ENCODE results near the gene BCKDHA. TPM values are rescaled to one million over a fixed set of nuclear protein-coding genes. Genes with fewer than 3 reads are reported as not detected.

The BCKDHA gene
- total and polyA plus RNA-seq, 9 of the 15 experiments (the other 6 are each of a cell fraction or from before 2014, with no cell fraction given): 4.5 to 52.5 (median 14.1) TPM

DNA sequence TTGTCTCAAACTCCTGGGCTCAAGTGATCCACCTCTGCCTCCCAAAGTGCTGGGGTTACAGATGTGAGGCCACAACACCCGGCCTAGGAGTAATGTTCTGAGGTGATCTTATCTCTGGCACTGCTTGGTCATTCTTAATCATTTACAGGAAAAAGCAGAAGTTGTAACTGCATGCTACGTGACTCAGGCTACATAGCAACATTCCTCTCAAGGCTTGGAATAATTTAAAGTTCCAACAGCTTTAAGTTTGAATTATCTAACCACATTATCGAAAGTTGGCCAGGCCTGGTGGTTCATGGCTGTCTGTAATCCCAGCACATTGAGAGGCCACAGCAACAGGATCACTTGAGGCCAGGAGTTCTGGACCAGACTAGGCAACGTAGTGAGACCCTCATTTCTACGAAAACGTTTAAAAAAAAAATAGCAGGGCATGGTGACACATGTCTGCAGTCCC, 29.7 kb upstream of the BCKDHA start (continued):
- TF ChIP-seq, protein P1, sequence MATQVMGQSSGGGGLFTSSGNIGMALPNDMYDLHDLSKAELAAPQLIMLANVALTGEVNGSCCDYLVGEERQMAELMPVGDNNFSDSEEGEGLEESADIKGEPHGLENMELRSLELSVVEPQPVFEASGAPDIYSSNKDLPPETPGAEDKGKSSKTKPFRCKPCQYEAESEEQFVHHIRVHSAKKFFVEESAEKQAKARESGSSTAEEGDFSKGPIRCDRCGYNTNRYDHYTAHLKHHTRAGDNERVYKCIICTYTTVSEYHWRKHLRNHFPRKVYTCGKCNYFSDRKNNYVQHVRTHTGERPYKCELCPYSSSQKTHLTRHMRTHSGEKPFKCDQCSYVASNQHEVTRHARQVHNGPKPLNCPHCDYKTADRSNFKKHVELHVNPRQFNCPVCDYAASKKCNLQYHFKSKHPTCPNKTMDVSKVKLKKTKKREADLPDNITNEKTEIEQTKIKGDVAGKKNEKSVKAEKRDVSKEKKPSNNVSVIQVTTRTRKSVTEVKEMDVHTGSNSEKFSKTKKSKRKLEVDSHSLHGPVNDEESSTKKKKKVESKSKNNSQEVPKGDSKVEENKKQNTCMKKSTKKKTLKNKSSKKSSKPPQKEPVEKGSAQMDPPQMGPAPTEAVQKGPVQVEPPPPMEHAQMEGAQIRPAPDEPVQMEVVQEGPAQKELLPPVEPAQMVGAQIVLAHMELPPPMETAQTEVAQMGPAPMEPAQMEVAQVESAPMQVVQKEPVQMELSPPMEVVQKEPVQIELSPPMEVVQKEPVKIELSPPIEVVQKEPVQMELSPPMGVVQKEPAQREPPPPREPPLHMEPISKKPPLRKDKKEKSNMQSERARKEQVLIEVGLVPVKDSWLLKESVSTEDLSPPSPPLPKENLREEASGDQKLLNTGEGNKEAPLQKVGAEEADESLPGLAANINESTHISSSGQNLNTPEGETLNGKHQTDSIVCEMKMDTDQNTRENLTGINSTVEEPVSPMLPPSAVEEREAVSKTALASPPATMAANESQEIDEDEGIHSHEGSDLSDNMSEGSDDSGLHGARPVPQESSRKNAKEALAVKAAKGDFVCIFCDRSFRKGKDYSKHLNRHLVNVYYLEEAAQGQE (IDR thresholded peaks at IDR 0.05; ENCODE audit: borderline replicate concordance): peak; percentile 19; the same call in 1 of the 2 replicates
- TF ChIP-seq, protein P1 (CRISPR knock-in tag; IDR thresholded peaks at IDR 0.05; ENCODE audit: low read depth): no peak
- no peak for TF ChIP-seq ZBTB7A (IDR thresholded peaks at IDR 0.05; ENCODE audit: borderline replicate concordance, control insufficient read depth, low read depth, low read length)
- no peak for TF ChIP-seq CBX2 (IDR thresholded peaks at IDR 0.05; ENCODE audit: insufficient read depth, low read length, poor library complexity, severe bottlenecking)
- TF ChIP-seq, protein P2, sequence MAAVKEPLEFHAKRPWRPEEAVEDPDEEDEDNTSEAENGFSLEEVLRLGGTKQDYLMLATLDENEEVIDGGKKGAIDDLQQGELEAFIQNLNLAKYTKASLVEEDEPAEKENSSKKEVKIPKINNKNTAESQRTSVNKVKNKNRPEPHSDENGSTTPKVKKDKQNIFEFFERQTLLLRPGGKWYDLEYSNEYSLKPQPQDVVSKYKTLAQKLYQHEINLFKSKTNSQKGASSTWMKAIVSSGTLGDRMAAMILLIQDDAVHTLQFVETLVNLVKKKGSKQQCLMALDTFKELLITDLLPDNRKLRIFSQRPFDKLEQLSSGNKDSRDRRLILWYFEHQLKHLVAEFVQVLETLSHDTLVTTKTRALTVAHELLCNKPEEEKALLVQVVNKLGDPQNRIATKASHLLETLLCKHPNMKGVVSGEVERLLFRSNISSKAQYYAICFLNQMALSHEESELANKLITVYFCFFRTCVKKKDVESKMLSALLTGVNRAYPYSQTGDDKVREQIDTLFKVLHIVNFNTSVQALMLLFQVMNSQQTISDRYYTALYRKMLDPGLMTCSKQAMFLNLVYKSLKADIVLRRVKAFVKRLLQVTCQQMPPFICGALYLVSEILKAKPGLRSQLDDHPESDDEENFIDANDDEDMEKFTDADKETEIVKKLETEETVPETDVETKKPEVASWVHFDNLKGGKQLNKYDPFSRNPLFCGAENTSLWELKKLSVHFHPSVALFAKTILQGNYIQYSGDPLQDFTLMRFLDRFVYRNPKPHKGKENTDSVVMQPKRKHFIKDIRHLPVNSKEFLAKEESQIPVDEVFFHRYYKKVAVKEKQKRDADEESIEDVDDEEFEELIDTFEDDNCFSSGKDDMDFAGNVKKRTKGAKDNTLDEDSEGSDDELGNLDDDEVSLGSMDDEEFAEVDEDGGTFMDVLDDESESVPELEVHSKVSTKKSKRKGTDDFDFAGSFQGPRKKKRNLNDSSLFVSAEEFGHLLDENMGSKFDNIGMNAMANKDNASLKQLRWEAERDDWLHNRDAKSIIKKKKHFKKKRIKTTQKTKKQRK (IDR thresholded peaks at IDR 0.05; ENCODE audit: borderline replicate concordance, low read depth, low read length): no peak
- peak; percentile 59 for TF ChIP-seq ZNF121 (CRISPR knock-in tag; conservative IDR thresholded peaks at IDR 0.05)
- TF ChIP-seq ADNP (tag; IDR thresholded peaks at IDR 0.05): peak; percentile 46; the same call in 1 of the 2 replicates
- TF ChIP-seq ATF1 (CRISPR knock-in tag; IDR thresholded peaks at IDR 0.05): no peak
- TF ChIP-seq ATF1 (tag; IDR thresholded peaks at IDR 0.05): peak; percentile 75
- no peak for TF ChIP-seq NR1H2 (CRISPR knock-in tag; IDR thresholded peaks at IDR 0.05)
- TF ChIP-seq EZH2 (IDR thresholded peaks at IDR 0.05; ENCODE audit: borderline replicate concordance, low read depth, low read length): no peak
- TF ChIP-seq, protein P3, sequence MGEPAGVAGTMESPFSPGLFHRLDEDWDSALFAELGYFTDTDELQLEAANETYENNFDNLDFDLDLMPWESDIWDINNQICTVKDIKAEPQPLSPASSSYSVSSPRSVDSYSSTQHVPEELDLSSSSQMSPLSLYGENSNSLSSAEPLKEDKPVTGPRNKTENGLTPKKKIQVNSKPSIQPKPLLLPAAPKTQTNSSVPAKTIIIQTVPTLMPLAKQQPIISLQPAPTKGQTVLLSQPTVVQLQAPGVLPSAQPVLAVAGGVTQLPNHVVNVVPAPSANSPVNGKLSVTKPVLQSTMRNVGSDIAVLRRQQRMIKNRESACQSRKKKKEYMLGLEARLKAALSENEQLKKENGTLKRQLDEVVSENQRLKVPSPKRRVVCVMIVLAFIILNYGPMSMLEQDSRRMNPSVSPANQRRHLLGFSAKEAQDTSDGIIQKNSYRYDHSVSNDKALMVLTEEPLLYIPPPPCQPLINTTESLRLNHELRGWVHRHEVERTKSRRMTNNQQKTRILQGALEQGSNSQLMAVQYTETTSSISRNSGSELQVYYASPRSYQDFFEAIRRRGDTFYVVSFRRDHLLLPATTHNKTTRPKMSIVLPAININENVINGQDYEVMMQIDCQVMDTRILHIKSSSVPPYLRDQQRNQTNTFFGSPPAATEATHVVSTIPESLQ (CRISPR knock-in tag; IDR thresholded peaks at IDR 0.05): no peak
- TF ChIP-seq COPS2 (conservative IDR thresholded peaks at IDR 0.05): no peak
- TF ChIP-seq MTA3 (IDR thresholded peaks at IDR 0.05; ENCODE audit: borderline replicate concordance): peak; percentile 51; the same call in 1 of the 2 replicates
- TF ChIP-seq HDGF (IDR thresholded peaks at IDR 0.05): no peak
- TF ChIP-seq CCNT2 (IDR thresholded peaks at IDR 0.05; ENCODE audit: borderline replicate concordance, extremely low read depth, insufficient read length, low read depth, low read length): peak; percentile 33

All from K562 (cell line).